ENCODE measurements around the gene CFAP97. TPM values are rescaled to one million over a fixed set of nuclear protein-coding genes. Genes with fewer than 3 reads are reported as not detected.

Gene CFAP97
- total RNA-seq, 6 experiments from 2014 or later, result 35.0 to 44.0 (median 41.0) TPM

DNA sequence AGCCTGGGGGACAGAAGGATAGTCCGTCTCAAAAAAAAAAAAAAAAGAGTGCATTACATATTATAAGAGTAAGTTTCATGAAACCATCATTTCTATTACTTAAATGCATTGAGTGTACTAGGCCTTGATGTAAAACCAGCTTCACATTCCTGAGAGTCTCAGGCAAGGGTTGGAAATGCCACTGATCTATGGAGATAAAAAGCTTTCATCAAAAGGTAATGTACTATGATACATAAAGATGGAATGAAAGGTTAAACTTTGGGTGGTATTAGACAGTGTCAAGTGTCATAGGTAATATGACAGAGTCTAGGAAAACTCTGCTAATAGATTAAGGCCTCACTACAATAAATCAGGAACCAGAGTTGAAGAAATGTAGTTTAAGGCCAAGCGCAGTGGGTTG is 7.4 kb downstream of the CFAP97 start:
- no peak for DNase-seq
- Mint-ChIP-seq H3K27ac (no peak overlapping the region), H3K36me3 (ENCODE audit: low read depth) (peaks cover 10% of the 10 kb centered on the region), H3K4me1 (ENCODE audit: low read depth) (peaks cover 16% of the 10 kb centered on the region), H3K4me3 (no peak overlapping the region), H3K9me3 (no peaks in the 10 kb centered on the region), H3K27me3 (ENCODE audit: insufficient read depth) (no peaks in the 10 kb centered on the region)
- TF ChIP-seq, protein P1, sequence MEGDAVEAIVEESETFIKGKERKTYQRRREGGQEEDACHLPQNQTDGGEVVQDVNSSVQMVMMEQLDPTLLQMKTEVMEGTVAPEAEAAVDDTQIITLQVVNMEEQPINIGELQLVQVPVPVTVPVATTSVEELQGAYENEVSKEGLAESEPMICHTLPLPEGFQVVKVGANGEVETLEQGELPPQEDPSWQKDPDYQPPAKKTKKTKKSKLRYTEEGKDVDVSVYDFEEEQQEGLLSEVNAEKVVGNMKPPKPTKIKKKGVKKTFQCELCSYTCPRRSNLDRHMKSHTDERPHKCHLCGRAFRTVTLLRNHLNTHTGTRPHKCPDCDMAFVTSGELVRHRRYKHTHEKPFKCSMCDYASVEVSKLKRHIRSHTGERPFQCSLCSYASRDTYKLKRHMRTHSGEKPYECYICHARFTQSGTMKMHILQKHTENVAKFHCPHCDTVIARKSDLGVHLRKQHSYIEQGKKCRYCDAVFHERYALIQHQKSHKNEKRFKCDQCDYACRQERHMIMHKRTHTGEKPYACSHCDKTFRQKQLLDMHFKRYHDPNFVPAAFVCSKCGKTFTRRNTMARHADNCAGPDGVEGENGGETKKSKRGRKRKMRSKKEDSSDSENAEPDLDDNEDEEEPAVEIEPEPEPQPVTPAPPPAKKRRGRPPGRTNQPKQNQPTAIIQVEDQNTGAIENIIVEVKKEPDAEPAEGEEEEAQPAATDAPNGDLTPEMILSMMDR (IDR thresholded peaks at IDR 0.05), result no peak

DNA sequence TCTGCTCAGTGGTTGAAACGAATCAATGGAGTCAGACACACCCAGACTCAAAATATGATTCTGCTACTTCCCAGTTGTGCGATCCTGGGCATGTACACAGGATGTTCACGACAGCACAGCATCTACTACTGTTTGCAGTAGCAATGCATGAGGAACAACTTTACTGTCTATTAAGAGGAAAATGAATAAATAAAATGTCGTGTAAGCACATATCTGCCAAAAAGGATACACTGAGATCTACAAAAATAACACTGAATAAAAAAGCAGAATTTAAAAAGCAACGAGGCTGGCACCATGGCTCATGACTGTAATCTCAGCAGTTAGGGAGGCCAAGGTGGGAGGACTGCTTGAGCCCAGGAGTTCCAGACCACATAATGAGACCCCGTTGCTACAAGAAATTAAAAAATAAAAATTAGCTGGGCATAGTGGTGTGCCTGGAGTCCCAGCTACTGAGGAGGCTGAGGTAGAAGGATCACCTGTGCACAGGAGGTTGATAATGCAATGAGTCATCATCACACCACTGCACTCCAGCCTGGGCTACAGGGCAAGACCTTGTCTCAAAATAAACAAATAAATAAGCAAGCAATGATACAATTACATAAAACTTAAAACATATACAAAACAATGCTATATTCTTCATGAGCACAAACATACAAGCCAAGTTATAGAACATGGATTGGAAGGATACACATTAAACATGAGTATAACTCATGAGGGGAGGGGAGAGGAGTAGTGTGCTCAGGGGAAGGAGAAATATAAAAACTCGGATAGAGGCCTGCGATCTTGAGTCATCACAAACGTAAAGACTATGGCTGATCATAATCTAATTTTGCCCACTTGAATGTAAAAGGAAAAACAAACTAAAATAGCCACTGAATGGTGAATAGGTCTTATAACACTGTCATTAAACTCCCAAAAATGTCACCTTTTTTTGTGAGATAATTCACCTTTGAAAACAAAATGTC is 8.6 kb downstream of the CFAP97 start:
- peaks cover 12% of the 10 kb centered on the region for H3K36me3 Mint-ChIP-seq (ENCODE audit: low read depth)
- DNase-seq, result no peak
- no peak overlapping the region for H3K4me3 Mint-ChIP-seq
- TF ChIP-seq, protein P1 (IDR thresholded peaks at IDR 0.05), result no peak
- H3K4me1 Mint-ChIP-seq (ENCODE audit: low read depth), result peaks cover 18% of the 10 kb centered on the region
- no peaks in the 10 kb centered on the region for H3K9me3 Mint-ChIP-seq
- H3K27ac Mint-ChIP-seq, result no peak overlapping the region
- no peaks in the 10 kb centered on the region for H3K27me3 Mint-ChIP-seq (ENCODE audit: insufficient read depth)

GRCh38 chr4:185192059-185192458 is 11.7 kb downstream of the CFAP97 start:
- no peak for DNase-seq
- no peak overlapping the region for H3K4me3 Mint-ChIP-seq
- no peaks in the 10 kb centered on the region for H3K27me3 Mint-ChIP-seq (ENCODE audit: insufficient read depth)
- TF ChIP-seq, protein P1 (IDR thresholded peaks at IDR 0.05), result no peak
- peaks cover 17% of the 10 kb centered on the region for H3K4me1 Mint-ChIP-seq (ENCODE audit: low read depth)
- H3K27ac Mint-ChIP-seq, result no peak overlapping the region
- H3K9me3 Mint-ChIP-seq, result no peaks in the 10 kb centered on the region
- peaks cover 8% of the 10 kb centered on the region; the same call in 1 of the 2 replicates for H3K36me3 Mint-ChIP-seq (ENCODE audit: low read depth)

DNA sequence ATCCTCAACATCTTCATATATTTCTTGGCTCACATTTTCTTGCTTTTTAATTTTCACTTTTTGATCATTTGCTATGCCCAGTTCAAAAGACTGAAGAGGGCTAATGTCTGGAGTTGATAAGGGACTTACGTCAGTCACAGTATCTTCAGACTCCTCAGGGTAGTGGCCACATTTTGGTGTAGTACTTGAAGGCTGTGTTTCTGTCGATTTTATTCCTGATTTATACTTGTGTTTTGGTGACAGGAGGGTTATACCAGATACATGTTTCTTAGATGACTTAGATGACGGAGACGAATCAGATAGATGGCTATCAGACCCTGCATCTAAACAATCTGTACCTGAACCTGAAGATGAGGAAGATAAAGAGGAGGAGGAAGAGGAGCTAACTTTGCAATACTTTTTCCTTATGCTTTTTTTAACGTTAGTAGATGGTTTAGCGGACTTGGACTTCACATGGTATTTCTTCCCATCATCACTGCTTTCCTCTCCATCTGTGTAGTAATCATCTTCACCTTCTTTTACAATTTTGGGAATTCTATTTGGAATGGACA is 13.4 kb downstream of the CFAP97 start:
- Mint-ChIP-seq H3K27ac (no peak overlapping the region), H3K27me3 (ENCODE audit: insufficient read depth) (no peaks in the 10 kb centered on the region), H3K9me3 (no peaks in the 10 kb centered on the region), H3K4me1 (ENCODE audit: low read depth) (peaks cover 9% of the 10 kb centered on the region), H3K4me3 (no peak overlapping the region), H3K36me3 (ENCODE audit: low read depth) (peaks cover 8% of the 10 kb centered on the region; the same call in 1 of the 2 replicates)
- DNase-seq, result no peak
- TF ChIP-seq, protein P1 (IDR thresholded peaks at IDR 0.05), result no peak

DNA sequence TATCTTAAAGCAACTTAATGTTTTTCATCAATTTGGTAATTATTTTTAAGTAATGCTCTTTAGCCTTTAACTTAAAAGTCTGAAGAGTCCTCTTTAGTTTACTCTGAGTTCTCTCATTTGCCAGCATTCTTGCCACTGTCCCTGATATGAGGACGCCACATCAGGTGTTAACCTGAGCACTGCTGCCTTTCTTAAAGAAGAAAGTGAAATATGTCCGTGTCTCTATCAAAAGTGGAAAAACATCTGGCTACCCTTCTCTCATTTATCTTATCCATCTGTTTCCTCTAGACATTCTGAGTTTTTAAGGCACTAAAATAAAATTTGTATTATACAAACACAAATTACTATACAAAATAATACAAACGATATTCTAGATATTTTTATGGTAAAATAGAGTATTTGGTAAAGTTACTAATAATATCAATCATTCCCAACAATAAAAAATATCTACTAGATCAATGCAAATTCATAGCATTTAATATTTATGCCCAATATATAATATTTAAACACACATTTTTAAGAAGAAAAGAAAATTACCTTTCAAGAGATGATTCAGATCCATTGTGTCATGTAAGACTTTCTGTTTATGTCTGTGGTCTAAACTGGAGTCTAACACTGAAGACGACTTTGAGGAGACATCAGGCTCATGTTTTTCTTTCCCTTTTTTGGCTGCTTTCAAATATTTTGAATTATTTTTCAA is 14.0 kb downstream of the CFAP97 start:
- DNase-seq, result no peak
- Mint-ChIP-seq H3K27me3 (ENCODE audit: insufficient read depth) (no peaks in the 10 kb centered on the region), H3K4me3 (no peak overlapping the region), H3K27ac (no peak overlapping the region), H3K4me1 (ENCODE audit: low read depth) (0 out of 2 replicates have a peak, but pooled peaks cover 6% of the 10 kb centered on the region), H3K36me3 (ENCODE audit: low read depth) (peaks cover 8% of the 10 kb centered on the region; the same call in 1 of the 2 replicates), H3K9me3 (no peaks in the 10 kb centered on the region)
- TF ChIP-seq, protein P1 (IDR thresholded peaks at IDR 0.05), result no peak

All from HFFc6 (cell line).